Measurements from ENCODE around the gene SEC14L2. TPM values are rescaled to one million over a fixed set of nuclear protein-coding genes. Genes with fewer than 3 reads are reported as not detected.

Gene SEC14L2
- total and polyA plus RNA-seq, 2 donors (not counting 1 experiment from before 2014, with no cell fraction given) = 0.24 to 0.67 TPM

GRCh38 chr22:30438559-30438958 lies 41.7 kb downstream of the SEC14L2 start:
- Mint-ChIP-seq H3K4me1 (peaks cover 24% of the 10 kb centered on the region), H3K27me3 (peaks cover 29% of the 10 kb centered on the region), H3K27ac (no peak overlapping the region), H3K9me3 (ENCODE audit: insufficient read depth) (peaks cover 15% of the 10 kb centered on the region), H3K4me3 (no peak overlapping the region)
- Histone ChIP-seq H4K20me1 (ENCODE audit: control insufficient read depth, insufficient read depth, low read length, poor library complexity, severe bottlenecking) (no peaks in the 10 kb centered on the region), H3K27me3 (replicated peaks in 1 of 4; ENCODE audit: control extremely low read depth in 1 of 4, control insufficient read depth in 3 of 4, insufficient read depth in 4 of 4, low read length in 3 of 4) (peaks cover 0 to 19% (median 1%) of the 10 kb centered on the region in 4 experiments), H3K4me1 (ENCODE audit: control insufficient read depth in 2 of 2, insufficient read depth in 2 of 2, low read length in 2 of 2) (peaks cover 17 to 23% of the 10 kb centered on the region in 2 donors), H3K27ac (ENCODE audit: low read length in 2 of 2) (no peak overlapping the region), H3K4me3 (ENCODE audit: control extremely low read depth in 1 of 5, extremely low read depth in 1 of 5, insufficient read depth in 1 of 5, low read depth in 2 of 5, low read length in 4 of 5) (no peak overlapping the region), H3K4me2 (replicated peaks; ENCODE audit: low read depth, low read length, poor library complexity, severe bottlenecking) (no peak overlapping the region), H3K9me3 (ENCODE audit: control extremely low read depth in 1 of 3, control insufficient read depth in 2 of 3, insufficient read depth in 1 of 3, low read length in 2 of 3) (peaks cover 0 to 36% (median 16%) of the 10 kb centered on the region in 3 donors), H2AFZ (ENCODE audit: insufficient read depth, low read depth, low read length, poor library complexity, severe bottlenecking) (no peak overlapping the region), H3K36me3 (replicated peaks in 1 of 2; ENCODE audit: control extremely low read depth in 1 of 2, control insufficient read depth in 1 of 2, extremely low read depth in 1 of 2, insufficient read depth in 2 of 2, low read length in 1 of 2) (no peaks in the 10 kb centered on the region), H3K9ac (ENCODE audit: low read length) (no peak overlapping the region), H3K79me2 (ENCODE audit: control insufficient read depth, insufficient read depth, low read length) (no peaks in the 10 kb centered on the region)
- ATAC-seq (ENCODE audit: low read depth) (no peak), DNase-seq (no peak)
- POLR2A ChIA-PET = no interaction called here
- 64% methylated on average over 3 of the region's 3 CpGs for WGBS (ENCODE audit: insufficient coverage)
- CTCF ChIA-PET = interaction anchor here (1.2 to 1.3 kb wide), 2 partner anchors 14 to 47 kb away, joined by 3 to 4 read pairs; no protein-coding TSS in a partner anchor
- intact Hi-C loops (cut with micrococcal nuclease) = no loop called here
- TF ChIP-seq EZH2 (IDR thresholded peaks at IDR 0.05; ENCODE audit: borderline replicate concordance, insufficient read depth, low read depth, low read length, poor library complexity, severe bottlenecking) (no peak), CTCF (IDR thresholded peaks at IDR 0.05) (no peak)

- TF ChIP-seq CTCF (IDR thresholded peaks at IDR 0.05) (no peak), EZH2 (IDR thresholded peaks at IDR 0.05; ENCODE audit: borderline replicate concordance, insufficient read depth, low read depth, low read length, poor library complexity, severe bottlenecking) (no peak)
- peaks cover 0 to 22% (median 1%) of the 10 kb centered on the region in 4 experiments for H3K27me3 ChIP-seq (replicated peaks in 1 of 4; ENCODE audit: control extremely low read depth in 1 of 4, control insufficient read depth in 3 of 4, insufficient read depth in 4 of 4, low read length in 3 of 4)
Observed at GRCh38 chr22:30439226-30439625, 42.4 kb downstream of the SEC14L2 start.

More at GRCh38 chr22:30439226-30439625, 42.4 kb downstream of the SEC14L2 start:
- H2AFZ ChIP-seq (ENCODE audit: insufficient read depth, low read depth, low read length, poor library complexity, severe bottlenecking) = no peak overlapping the region
- H4K20me1 ChIP-seq (ENCODE audit: control insufficient read depth, insufficient read depth, low read length, poor library complexity, severe bottlenecking) = no peaks in the 10 kb centered on the region
- ATAC-seq (ENCODE audit: low read depth) (no peak), DNase-seq (no peak)
- H3K27ac ChIP-seq (ENCODE audit: low read length in 2 of 2) = no peak overlapping the region
- Mint-ChIP-seq H3K4me1 (peaks cover 24% of the 10 kb centered on the region), H3K27me3 (peaks cover 33% of the 10 kb centered on the region), H3K4me3 (no peak overlapping the region), H3K9me3 (ENCODE audit: insufficient read depth) (peaks cover 15% of the 10 kb centered on the region), H3K27ac (no peak overlapping the region)
- no peak overlapping the region for H3K4me2 ChIP-seq (replicated peaks; ENCODE audit: low read depth, low read length, poor library complexity, severe bottlenecking)
- H3K4me3 ChIP-seq (ENCODE audit: control extremely low read depth in 1 of 5, extremely low read depth in 1 of 5, insufficient read depth in 1 of 5, low read depth in 2 of 5, low read length in 4 of 5) = no peak overlapping the region
- no peak overlapping the region for H3K9ac ChIP-seq (ENCODE audit: low read length)
- intact Hi-C loops (cut with micrococcal nuclease) = no loop called here
- WGBS (ENCODE audit: insufficient coverage) = 92% methylated on average over 4 of the region's 4 CpGs
- no peaks in the 10 kb centered on the region for H3K79me2 ChIP-seq (ENCODE audit: control insufficient read depth, insufficient read depth, low read length)
- peaks cover 17 to 23% of the 10 kb centered on the region in 2 donors for H3K4me1 ChIP-seq (ENCODE audit: control insufficient read depth in 2 of 2, insufficient read depth in 2 of 2, low read length in 2 of 2)
- CTCF ChIA-PET = interaction anchor here (0.6 to 1.3 kb wide), 2 partner anchors 15 to 18 kb away, joined by 3 to 4 read pairs; no protein-coding TSS in a partner anchor
- POLR2A ChIA-PET = interaction anchor here (0.6 kb wide), 1 partner anchor 9 kb away, joined by 3 read pairs; no protein-coding TSS in a partner anchor
- peaks cover 0 to 36% (median 16%) of the 10 kb centered on the region in 3 donors for H3K9me3 ChIP-seq (ENCODE audit: control extremely low read depth in 1 of 3, control insufficient read depth in 2 of 3, insufficient read depth in 1 of 3, low read length in 2 of 3)
- H3K36me3 ChIP-seq (replicated peaks in 1 of 2; ENCODE audit: control extremely low read depth in 1 of 2, control insufficient read depth in 1 of 2, extremely low read depth in 1 of 2, insufficient read depth in 2 of 2, low read length in 1 of 2) = no peaks in the 10 kb centered on the region
